GM15510 (cell line): ENCODE data around the gene DSC3.

Source experiments
- POLR2A ChIP-seq: IDR thresholded peaks from 3 replicates; pipeline ENCODE4 v1.6.1; 2011; ENCODE audit warnings: borderline replicate concordance; ENCODE audit not compliant: insufficient read length; ENCODE audit errors: extremely low read depth

DSC3 gene

DNA sequence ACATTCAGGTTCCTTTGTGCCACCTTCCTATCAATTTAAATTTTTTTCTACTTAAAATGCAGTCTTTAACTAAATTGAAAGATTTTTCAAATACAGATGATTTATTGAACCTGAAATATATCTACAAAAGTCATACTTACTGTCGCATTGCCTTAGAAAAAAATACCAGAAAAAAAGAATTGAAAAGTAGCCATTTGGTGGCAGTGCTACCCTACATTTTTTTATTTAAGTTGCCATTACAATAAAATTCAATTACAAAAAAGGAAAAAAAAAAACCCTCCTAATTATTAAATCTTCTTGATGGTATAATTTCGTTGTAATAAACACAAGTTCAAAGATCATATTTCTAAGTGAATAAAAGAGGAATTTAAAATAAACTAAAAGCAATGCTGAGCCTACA lies 43.4 kb downstream of the DSC3 start:
- no peak for TF ChIP-seq POLR2A

DNA sequence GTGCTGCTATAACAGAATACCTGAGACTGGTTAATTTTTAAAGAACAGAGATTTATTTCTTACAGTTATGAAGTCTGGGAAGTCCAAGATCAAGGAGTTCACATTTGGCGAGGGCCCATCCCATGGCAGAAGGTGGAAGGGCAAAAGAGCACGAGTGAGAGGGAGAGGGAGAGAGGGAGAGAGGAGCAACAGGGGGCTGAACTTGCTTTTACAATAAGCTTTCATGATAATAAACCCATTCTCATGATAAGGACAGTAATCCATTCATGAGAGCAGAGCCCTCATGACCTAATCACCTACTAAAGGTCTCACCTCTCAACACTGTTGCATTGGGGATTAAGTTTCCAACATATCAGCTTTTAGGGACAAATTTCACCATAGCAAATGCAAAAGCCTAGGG lies 45.3 kb downstream of the DSC3 start:
- TF ChIP-seq POLR2A = no peak

DNA sequence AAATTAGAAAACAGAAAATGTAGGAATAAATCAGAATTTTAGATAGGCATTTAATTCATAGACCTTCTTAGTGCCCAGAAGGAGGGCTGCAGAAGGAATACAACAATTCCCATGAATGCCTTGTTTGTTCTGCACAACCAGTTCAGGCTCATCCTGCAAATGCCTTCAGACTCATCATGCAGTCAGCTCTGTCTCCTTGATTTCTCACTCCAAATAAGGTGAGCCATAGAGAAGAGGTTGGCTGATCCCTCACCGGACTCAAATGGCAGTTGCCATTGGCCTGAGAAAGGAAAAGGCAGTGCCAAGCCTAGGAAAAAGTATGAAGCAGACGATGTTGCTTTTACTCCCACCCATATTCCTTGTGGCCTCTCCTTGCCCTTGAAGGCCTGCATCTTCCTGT lies 50.3 kb downstream of the DSC3 start:
- TF ChIP-seq POLR2A = no peak

DNA sequence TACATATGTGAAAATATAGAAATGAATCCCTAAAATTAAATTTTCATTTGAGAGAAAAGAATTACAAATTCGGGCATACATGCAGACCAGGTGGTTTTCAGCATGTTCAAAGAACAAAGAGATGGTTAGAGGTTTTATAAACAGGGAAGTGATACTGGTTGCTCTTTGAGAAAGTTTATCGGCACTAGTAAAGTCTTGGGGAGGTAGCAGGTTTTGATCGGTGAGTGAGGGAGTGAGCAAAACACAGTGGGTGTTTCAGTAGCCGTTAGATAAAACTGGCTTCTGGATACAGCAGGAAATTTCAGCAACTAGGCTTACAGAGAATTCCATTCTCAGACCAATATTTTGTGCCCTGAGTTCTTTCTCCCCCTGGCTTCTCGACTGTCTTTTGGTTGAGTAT lies 51.1 kb downstream of the DSC3 start:
- no peak for TF ChIP-seq POLR2A

DNA sequence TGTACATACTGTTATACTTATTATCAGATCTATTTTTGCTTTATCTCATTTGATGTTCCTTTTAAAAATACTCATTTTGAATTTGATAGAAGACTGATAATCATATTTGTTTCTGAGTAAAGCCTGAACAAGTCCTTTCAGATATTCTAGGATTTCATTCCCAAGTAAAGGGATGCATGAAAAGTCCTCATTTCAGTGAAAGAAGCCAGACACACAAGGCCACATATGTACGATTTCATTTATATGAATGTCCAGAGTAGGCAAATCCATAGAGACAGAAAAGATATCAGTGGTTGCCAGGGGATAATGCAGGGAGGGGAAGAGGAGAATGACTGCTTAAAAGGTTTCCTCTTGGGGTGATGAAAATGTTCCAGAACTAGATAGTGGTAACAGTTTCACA lies 53.4 kb downstream of the DSC3 start:
- TF ChIP-seq POLR2A = no peak

DNA sequence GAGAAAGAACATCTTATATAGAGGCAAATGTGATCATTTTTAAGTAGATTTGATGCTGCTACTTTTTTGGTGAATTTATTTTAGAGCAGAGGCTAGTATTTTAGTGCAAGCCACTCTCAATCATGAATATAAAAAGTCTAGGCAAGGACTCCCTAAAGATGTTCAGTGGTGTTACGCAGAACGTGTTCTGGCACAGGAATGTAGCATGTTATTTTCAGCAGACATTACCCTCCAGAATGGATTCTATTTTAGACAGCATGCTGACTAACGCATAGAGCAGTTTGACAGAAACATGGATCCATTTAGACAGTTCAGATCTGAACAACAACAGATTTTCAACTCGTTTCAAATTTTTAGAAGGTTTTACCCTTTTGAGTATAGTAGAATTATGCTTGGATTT lies 54.1 kb downstream of the DSC3 start:
- TF ChIP-seq POLR2A = no peak

DNA sequence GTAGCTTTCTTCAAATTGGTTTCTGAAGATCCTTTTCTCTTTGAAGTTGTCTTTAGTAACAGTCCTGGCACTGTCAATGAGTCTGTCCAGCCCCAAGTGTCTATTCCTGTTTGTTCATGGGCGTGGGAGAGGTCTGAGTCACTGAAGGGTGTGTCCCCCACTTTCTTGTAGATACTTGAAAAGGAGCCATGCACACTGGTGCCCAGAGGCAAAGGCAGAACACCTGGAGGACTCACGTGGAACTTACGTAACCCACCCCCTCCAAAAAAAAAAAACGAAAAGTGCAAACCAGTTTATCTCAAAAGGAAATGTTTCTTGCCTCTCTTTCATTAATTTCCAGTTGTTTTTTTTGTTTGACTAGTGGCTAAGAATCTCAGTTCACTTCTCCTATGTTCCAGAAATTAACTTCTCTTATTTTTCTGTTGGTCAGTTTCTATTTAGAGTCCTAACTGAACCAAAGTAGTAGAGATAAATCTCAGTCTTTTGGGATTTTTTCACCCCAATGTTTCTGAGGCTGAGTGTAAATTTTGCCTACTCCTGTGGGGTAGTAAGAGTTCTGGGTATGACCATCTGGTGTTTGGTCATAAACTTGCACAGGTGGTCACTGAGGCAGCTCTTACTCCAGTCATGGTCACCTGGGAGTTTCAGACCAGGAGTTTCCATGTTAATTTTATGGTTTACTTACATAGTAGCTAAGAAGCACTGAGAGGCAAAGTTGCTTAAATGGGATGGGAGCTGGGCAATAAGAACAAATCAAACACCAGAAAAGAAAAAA lies 54.9 kb downstream of the DSC3 start:
- TF ChIP-seq POLR2A = no peak

DNA sequence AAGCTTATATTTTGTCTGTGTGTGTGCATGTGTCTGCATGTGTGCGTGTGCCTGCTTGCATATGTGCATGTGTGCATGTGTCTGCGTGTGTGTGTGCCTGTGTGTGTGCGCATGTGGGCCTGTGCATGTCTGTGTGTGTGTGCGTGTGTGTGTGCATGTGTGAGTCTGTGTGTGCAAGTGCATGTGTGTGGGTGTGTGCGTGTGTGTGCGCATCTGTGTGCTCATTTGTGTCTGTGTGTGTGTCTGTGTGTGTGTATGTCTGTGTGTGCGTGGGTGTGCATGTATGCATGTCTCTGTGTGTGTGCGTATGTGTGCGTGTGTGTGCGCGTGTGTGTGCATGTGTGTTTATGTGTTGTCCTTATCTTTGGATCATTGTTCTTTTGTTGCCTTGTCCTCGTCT lies 56.8 kb downstream of the DSC3 start:
- no peak for TF ChIP-seq POLR2A

DNA sequence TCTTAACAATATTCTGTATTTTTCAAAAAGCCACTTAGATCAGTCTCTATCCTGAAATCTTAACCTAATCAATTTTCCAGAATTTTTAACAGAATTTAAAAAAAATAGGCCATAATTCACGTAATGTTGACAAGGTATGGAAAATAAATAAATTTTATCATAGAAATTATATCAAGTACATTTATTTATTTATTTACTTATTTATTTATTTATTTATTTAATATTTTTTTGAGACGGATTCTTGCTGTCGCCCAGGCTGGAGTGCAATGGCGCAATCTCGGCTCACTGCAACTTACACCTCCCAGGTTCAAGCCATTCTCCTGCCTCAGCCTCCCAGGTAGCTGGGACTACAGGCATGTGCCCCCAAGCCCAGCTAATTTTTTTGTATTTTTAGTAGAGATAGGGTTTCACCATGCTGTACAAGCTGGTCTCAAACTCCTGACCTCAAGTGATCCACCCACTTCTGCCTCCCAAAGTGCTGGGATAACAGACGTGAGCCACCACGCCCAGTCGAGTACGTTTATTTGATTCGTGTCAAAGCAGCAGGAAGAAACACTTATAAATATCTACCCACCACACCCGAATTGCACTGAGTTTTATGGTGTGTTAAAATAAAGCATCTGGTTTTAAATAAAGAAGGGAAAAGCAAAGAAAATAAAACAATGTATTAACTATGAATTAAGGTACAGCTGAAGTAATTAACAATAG lies 60.1 kb downstream of the DSC3 start:
- no peak for TF ChIP-seq POLR2A

DNA sequence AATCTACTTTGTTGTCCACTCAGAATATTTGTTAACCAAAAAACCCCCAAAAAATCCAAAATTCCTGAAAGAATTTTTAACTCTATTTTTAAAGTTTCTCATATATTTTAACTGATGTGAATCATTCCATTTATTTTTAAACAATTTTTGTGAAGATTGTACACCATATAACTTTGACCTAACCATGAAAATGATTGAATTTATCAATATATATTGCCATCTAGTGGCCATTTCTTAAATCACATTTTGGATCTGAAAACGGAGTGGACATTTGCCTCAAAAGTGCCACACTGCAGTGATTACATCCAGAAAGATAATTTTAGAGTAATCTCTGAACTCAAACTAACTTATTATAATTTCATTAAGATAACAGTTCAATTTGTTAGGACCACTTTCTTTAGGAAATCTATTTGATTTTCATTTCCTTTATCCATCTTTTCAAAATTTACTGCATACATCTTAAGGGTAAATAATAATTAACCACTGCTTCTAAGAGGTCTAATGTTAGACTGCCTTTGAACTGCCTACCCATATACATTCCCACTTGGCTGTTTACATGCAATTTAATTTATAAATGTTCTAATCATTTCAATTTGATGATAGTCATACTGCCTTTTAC lies 71.1 kb downstream of the DSC3 start:
- TF ChIP-seq POLR2A = no peak

DNA sequence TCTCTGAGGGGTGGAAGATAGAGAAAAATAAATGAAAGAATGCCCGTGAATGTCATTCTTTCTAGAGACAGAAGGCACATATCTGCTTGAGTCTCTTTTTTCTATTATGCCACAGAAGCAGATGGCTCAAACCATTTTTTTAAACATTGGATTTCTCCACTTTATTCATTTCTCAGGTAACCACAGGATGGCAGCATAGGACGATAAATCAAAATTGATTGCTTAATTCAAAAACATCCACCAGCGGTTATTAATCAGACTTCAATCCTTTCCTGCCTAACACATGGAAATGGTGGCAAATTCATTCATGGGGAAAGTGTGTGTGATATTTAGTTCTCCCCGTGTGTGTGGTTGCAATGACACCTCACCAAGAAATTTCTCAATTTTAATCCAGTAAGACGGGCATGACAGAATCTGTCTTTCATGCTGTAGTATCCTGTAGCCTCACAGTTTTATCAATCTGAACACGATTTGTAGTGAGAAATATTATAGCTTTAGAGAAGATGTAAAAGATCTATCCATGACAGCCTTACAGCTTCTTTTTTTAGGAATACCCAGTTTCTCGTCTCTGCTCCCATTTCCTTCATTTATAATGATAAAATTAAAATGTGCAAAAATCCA lies 72.2 kb downstream of the DSC3 start:
- TF ChIP-seq POLR2A = no peak

DNA sequence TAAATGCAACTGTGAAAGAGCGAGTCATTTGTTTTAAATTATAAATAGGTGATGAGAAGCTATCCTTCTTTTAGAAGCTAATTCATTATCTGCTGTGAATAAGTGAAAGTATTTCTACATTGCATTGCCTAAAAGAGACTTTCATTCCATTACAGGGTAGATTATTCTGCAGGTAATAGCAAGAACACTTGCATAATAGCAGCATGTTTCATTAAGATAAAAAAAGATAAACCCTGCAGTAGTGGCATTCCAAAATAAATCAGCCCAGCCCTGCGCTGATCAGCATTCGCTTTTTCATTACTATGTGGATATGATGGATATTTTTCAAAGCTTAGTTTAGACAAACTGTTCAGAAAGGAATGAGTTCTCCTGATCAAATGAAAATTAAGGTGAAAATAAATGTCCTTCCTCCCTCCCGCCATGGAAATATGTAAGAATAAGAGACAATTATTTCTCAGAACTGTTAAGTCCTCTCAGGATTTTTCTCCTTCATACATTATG lies 72.8 kb downstream of the DSC3 start:
- TF ChIP-seq POLR2A = no peak

DNA sequence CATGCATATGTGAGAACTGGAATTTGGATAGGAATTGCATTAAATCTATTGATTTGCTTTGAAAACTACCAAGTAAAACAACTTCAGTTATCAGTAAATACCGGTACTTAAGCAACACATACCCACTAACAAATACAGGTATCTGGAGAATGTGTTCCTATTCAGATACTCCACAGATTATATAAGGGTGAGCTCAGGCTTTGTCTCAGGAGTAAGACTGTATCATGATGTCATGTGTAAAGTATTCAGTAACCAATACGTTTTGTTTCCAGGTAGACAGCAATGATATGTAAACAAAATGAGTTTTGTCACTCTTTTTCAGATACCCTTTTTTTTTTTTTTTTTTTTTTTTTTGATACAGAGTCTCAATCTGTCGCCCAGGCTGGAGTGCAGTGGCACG lies 74.8 kb downstream of the DSC3 start:
- TF ChIP-seq POLR2A = no peak

DNA sequence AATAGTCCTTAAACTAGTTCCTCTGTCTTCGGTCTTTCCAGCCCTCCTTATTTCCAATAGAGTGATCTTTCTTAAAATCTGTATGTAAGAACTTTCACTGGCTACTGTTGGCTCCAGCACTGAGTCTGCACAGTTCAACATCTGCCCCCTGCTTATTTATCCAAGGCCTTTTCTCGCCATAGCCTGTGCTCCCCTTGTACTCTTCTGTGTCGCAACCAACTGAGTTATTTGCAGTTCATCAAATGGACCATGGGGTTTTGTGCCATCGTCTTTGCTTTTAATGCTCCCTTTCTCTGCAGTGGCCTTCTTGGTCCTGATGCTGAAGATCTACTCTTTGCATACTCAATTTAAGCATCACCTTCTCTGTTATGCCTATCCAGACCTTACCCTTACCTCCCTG lies 77.3 kb downstream of the DSC3 start:
- no peak for TF ChIP-seq POLR2A

DNA sequence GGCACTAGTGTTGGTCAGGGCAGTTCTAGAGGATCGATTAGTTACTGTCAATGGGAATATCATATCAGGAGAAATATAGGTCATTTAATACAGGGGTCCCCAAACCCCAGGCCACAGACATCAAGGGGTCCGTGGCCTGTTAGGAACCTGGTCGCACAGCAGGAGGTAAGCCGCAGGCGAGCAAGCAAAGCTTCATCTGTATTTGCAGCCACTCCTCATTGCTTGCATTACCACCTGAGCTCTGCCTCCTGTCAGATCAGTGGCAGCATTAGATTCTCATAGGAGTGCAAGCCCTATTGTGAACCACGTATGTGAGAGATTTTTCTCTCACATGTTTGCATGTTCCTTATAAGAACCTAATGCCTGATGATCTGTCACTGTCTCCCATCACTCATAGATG lies 81.9 kb downstream of the DSC3 start:
- no peak for TF ChIP-seq POLR2A
